Measurements from ENCODE around the gene CLMN. TPM values are rescaled to one million over a fixed set of nuclear protein-coding genes. Genes with fewer than 3 reads are reported as not detected.
"Not testable (repeated sequence)": the region's sequence is repeated elsewhere in the genome, so short reads cannot be mapped to it uniquely, and the experiment has no call there.

Gene CLMN
- polyA plus RNA-seq, 1 donor: 18.7 TPM

- Histone ChIP-seq H3K36me3 (ENCODE audit: control insufficient read depth, insufficient read depth, low read length) (peaks cover 22% of the 10 kb centered on the region), H3K27me3 (ENCODE audit: control insufficient read depth, insufficient read depth, low read length) (no peaks in the 10 kb centered on the region), H3K4me3 (ENCODE audit: low read length) (no peak overlapping the region), H3K9me3 (ENCODE audit: control insufficient read depth, low read depth, low read length) (peaks cover 3% of the 10 kb centered on the region), H3K27ac (ENCODE audit: low read length) (no peak overlapping the region), H3K4me1 (ENCODE audit: control insufficient read depth, insufficient read depth, low read length) (no peaks in the 10 kb centered on the region)
- DNase-seq: no peak
- 100% methylated on average over 1 of the region's 6 CpGs for WGBS (ENCODE audit: insufficient coverage, low lambda C conversion rate)
Observed at GRCh38 chr14:95208598-95208997, 111.1 kb downstream of the CLMN start.

- WGBS (ENCODE audit: insufficient coverage, low lambda C conversion rate): no CpG with 5 or more reads among the region's 7 CpGs
Observed at GRCh38 chr14:95207475-95208233, 112.1 kb downstream of the CLMN start.

GRCh38 chr14:95206534-95206933, 113.2 kb downstream of the CLMN start:
- Histone ChIP-seq H3K9me3 (ENCODE audit: control insufficient read depth, low read depth, low read length) (peaks cover 3% of the 10 kb centered on the region), H3K27ac (ENCODE audit: low read length) (no peak overlapping the region), H3K36me3 (ENCODE audit: control insufficient read depth, insufficient read depth, low read length) (peaks cover 36% of the 10 kb centered on the region), H3K4me1 (ENCODE audit: control insufficient read depth, insufficient read depth, low read length) (no peaks in the 10 kb centered on the region), H3K27me3 (ENCODE audit: control insufficient read depth, insufficient read depth, low read length) (no peaks in the 10 kb centered on the region), H3K4me3 (ENCODE audit: low read length) (no peak overlapping the region)
- DNase-seq: no peak
- no CpG with 5 or more reads among the region's 2 CpGs for WGBS (ENCODE audit: insufficient coverage, low lambda C conversion rate)

More at GRCh38 chr14:95207475-95208233, 112.1 kb downstream of the CLMN start:
- Histone ChIP-seq H3K4me1 (ENCODE audit: control insufficient read depth, insufficient read depth, low read length) (no peaks in the 10 kb centered on the region), H3K36me3 (ENCODE audit: control insufficient read depth, insufficient read depth, low read length) (peaks cover 31% of the 10 kb centered on the region), H3K4me3 (ENCODE audit: low read length) (no peak overlapping the region), H3K9me3 (ENCODE audit: control insufficient read depth, low read depth, low read length) (peaks cover 3% of the 10 kb centered on the region), H3K27me3 (ENCODE audit: control insufficient read depth, insufficient read depth, low read length) (no peaks in the 10 kb centered on the region), H3K27ac (ENCODE audit: low read length) (no peak overlapping the region)
- no peak for DNase-seq

GRCh38 chr14:95204705-95205104, 115.0 kb downstream of the CLMN start:
- DNase-seq: no peak
- H3K4me3 ChIP-seq (ENCODE audit: low read length): no peak overlapping the region
- peaks cover 42% of the 10 kb centered on the region for H3K36me3 ChIP-seq (ENCODE audit: control insufficient read depth, insufficient read depth, low read length)
- peaks cover 3% of the 10 kb centered on the region for H3K9me3 ChIP-seq (ENCODE audit: control insufficient read depth, low read depth, low read length)
- H3K27me3 ChIP-seq (ENCODE audit: control insufficient read depth, insufficient read depth, low read length): no peaks in the 10 kb centered on the region
- WGBS (ENCODE audit: insufficient coverage, low lambda C conversion rate): no CpG with 5 or more reads among the region's 2 CpGs
- H3K27ac ChIP-seq (ENCODE audit: low read length): no peak overlapping the region
- no peaks in the 10 kb centered on the region for H3K4me1 ChIP-seq (ENCODE audit: control insufficient read depth, insufficient read depth, low read length)

GRCh38 chr14:95201745-95202144, 118.0 kb downstream of the CLMN start:
- not testable (repeated sequence) for DNase-seq; H3K27me3 ChIP-seq (ENCODE audit: control insufficient read depth, insufficient read depth, low read length); H3K4me1 ChIP-seq (ENCODE audit: control insufficient read depth, insufficient read depth, low read length); H3K9me3 ChIP-seq (ENCODE audit: control insufficient read depth, low read depth, low read length); H3K4me3 ChIP-seq (ENCODE audit: low read length); H3K27ac ChIP-seq (ENCODE audit: low read length)
- peaks cover 36% of the 10 kb centered on the region for H3K36me3 ChIP-seq (ENCODE audit: control insufficient read depth, insufficient read depth, low read length)
- WGBS (ENCODE audit: insufficient coverage, low lambda C conversion rate): no CpG with 5 or more reads among the region's 2 CpGs

- H3K36me3 ChIP-seq (ENCODE audit: control insufficient read depth, insufficient read depth, low read length): peaks cover 36% of the 10 kb centered on the region
- no peak overlapping the region for H3K4me3 ChIP-seq (ENCODE audit: low read length)
- WGBS (ENCODE audit: insufficient coverage, low lambda C conversion rate): no CpG with 5 or more reads among the region's 7 CpGs
- no peaks in the 10 kb centered on the region for H3K4me1 ChIP-seq (ENCODE audit: control insufficient read depth, insufficient read depth, low read length)
- no peaks in the 10 kb centered on the region for H3K27me3 ChIP-seq (ENCODE audit: control insufficient read depth, insufficient read depth, low read length)
- no peak for DNase-seq
- H3K9me3 ChIP-seq (ENCODE audit: control insufficient read depth, low read depth, low read length): peaks cover 2% of the 10 kb centered on the region
- H3K27ac ChIP-seq (ENCODE audit: low read length): no peak overlapping the region
Observed at GRCh38 chr14:95200404-95200803, 119.3 kb downstream of the CLMN start.

- WGBS (ENCODE audit: insufficient coverage, low lambda C conversion rate): no CpG with 5 or more reads among the region's 8 CpGs
Observed at GRCh38 chr14:95199298-95199983, 120.3 kb downstream of the CLMN start.

GRCh38 chr14:95198320-95198719, 121.4 kb downstream of the CLMN start:
- Histone ChIP-seq H3K4me1 (ENCODE audit: control insufficient read depth, insufficient read depth, low read length) (no peaks in the 10 kb centered on the region), H3K27me3 (ENCODE audit: control insufficient read depth, insufficient read depth, low read length) (no peaks in the 10 kb centered on the region), H3K27ac (ENCODE audit: low read length) (no peak overlapping the region), H3K9me3 (ENCODE audit: control insufficient read depth, low read depth, low read length) (no peaks in the 10 kb centered on the region), H3K4me3 (ENCODE audit: low read length) (no peak overlapping the region), H3K36me3 (ENCODE audit: control insufficient read depth, insufficient read depth, low read length) (peaks cover 34% of the 10 kb centered on the region)
- DNase-seq: no peak
- no CpG with 5 or more reads among the region's 9 CpGs for WGBS (ENCODE audit: insufficient coverage, low lambda C conversion rate)

More at GRCh38 chr14:95199298-95199983, 120.3 kb downstream of the CLMN start:
- Histone ChIP-seq H3K9me3 (ENCODE audit: control insufficient read depth, low read depth, low read length) (no peaks in the 10 kb centered on the region), H3K36me3 (ENCODE audit: control insufficient read depth, insufficient read depth, low read length) (peaks cover 36% of the 10 kb centered on the region), H3K4me3 (ENCODE audit: low read length) (no peak overlapping the region), H3K4me1 (ENCODE audit: control insufficient read depth, insufficient read depth, low read length) (no peaks in the 10 kb centered on the region), H3K27me3 (ENCODE audit: control insufficient read depth, insufficient read depth, low read length) (no peaks in the 10 kb centered on the region), H3K27ac (ENCODE audit: low read length) (no peak overlapping the region)
- no peak for DNase-seq

GRCh38 chr14:95197551-95197950, 122.2 kb downstream of the CLMN start:
- WGBS (ENCODE audit: insufficient coverage, low lambda C conversion rate): no CpG with 5 or more reads among the region's 8 CpGs
- peak; percentile 37 to 51 for DNase-seq
- no peak overlapping the region for H3K27ac ChIP-seq (ENCODE audit: low read length)

GRCh38 chr14:95196826-95197545, 122.7 kb downstream of the CLMN start:
- Histone ChIP-seq H3K4me3 (ENCODE audit: low read length) (no peak overlapping the region), H3K9me3 (ENCODE audit: control insufficient read depth, low read depth, low read length) (no peaks in the 10 kb centered on the region), H3K27ac (ENCODE audit: low read length) (no peak overlapping the region), H3K4me1 (ENCODE audit: control insufficient read depth, insufficient read depth, low read length) (no peaks in the 10 kb centered on the region), H3K36me3 (ENCODE audit: control insufficient read depth, insufficient read depth, low read length) (peaks cover 28% of the 10 kb centered on the region), H3K27me3 (ENCODE audit: control insufficient read depth, insufficient read depth, low read length) (no peaks in the 10 kb centered on the region)
- no peak for DNase-seq
- no CpG with 5 or more reads among the region's 2 CpGs for WGBS (ENCODE audit: insufficient coverage, low lambda C conversion rate)

More at GRCh38 chr14:95197551-95197950, 122.2 kb downstream of the CLMN start:
- no peaks in the 10 kb centered on the region for H3K4me1 ChIP-seq (ENCODE audit: control insufficient read depth, insufficient read depth, low read length)
- no peaks in the 10 kb centered on the region for H3K9me3 ChIP-seq (ENCODE audit: control insufficient read depth, low read depth, low read length)
- H3K36me3 ChIP-seq (ENCODE audit: control insufficient read depth, insufficient read depth, low read length): peaks cover 29% of the 10 kb centered on the region
- H3K27me3 ChIP-seq (ENCODE audit: control insufficient read depth, insufficient read depth, low read length): no peaks in the 10 kb centered on the region
- no peak overlapping the region for H3K4me3 ChIP-seq (ENCODE audit: low read length)

Measured in large intestine (tissue), 3 donors.